ENCODE results near the gene TM9SF3.

DNA sequence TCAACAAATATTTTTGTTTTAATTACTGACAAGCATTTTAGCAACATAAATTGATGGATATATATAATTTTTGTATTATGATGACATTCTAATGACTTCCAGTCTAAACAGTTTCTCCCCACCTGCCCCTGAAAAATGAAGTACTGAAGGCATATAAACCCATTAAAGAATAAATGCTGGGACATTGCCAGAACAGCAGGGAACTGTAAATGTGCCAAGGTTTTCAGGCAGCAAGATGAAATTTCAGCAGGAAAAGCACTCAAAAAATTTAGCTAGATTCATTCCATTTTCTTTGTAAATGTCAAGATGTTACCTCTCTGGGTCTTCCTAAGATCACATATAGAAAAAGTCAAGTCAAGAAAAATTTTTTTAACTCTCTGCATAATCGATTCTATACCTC lies 62.1 kb downstream of the TM9SF3 start:
- TF ChIP-seq, protein P1, sequence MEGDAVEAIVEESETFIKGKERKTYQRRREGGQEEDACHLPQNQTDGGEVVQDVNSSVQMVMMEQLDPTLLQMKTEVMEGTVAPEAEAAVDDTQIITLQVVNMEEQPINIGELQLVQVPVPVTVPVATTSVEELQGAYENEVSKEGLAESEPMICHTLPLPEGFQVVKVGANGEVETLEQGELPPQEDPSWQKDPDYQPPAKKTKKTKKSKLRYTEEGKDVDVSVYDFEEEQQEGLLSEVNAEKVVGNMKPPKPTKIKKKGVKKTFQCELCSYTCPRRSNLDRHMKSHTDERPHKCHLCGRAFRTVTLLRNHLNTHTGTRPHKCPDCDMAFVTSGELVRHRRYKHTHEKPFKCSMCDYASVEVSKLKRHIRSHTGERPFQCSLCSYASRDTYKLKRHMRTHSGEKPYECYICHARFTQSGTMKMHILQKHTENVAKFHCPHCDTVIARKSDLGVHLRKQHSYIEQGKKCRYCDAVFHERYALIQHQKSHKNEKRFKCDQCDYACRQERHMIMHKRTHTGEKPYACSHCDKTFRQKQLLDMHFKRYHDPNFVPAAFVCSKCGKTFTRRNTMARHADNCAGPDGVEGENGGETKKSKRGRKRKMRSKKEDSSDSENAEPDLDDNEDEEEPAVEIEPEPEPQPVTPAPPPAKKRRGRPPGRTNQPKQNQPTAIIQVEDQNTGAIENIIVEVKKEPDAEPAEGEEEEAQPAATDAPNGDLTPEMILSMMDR (IDR thresholded peaks at IDR 0.05): no peak
- no peak for TF ChIP-seq EZH2 (IDR thresholded peaks at IDR 0.05; ENCODE audit: borderline replicate concordance, insufficient read depth, low read depth, low read length, poor library complexity, severe bottlenecking)
